HG02943 (cell line): ENCODE results near the gene MX1.

Experiments used
- ATAC-seq: cut with Tn5 transposase; IDR thresholded peaks from one replicate; pipeline ENCODE4 v1.9.1; 2021; ENCODE audit warnings: mild to moderate bottlenecking, low read depth, moderate library complexity; ENCODE audit not compliant: unreplicated experiment

The MX1 gene

DNA sequence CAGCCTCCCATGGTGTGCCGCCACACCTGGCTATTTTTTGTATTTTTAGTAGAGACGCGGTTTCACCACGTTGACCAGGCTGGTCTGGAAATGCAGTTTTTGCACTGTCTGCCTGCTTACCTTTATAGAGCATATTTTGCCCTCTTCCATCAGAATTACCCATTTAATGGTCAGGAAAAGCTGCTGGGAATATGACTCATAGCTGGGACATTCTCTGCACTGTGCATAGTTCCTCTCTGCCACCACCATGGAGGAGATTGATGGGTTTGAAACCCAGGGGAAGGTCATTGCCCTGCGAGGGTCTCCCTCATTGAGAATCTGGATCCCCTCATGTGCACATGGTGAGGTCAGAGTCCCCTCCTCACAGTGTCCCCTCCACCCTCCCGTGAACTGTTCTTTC lies 32.1 kb downstream of the MX1 start:
- ATAC-seq = no peak

DNA sequence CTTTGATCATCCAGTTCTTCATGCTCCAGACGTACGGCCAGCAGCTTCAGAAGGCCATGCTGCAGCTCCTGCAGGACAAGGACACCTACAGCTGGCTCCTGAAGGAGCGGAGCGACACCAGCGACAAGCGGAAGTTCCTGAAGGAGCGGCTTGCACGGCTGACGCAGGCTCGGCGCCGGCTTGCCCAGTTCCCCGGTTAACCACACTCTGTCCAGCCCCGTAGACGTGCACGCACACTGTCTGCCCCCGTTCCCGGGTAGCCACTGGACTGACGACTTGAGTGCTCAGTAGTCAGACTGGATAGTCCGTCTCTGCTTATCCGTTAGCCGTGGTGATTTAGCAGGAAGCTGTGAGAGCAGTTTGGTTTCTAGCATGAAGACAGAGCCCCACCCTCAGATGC lies 32.5 kb downstream of the MX1 start:
- no peak for ATAC-seq

DNA sequence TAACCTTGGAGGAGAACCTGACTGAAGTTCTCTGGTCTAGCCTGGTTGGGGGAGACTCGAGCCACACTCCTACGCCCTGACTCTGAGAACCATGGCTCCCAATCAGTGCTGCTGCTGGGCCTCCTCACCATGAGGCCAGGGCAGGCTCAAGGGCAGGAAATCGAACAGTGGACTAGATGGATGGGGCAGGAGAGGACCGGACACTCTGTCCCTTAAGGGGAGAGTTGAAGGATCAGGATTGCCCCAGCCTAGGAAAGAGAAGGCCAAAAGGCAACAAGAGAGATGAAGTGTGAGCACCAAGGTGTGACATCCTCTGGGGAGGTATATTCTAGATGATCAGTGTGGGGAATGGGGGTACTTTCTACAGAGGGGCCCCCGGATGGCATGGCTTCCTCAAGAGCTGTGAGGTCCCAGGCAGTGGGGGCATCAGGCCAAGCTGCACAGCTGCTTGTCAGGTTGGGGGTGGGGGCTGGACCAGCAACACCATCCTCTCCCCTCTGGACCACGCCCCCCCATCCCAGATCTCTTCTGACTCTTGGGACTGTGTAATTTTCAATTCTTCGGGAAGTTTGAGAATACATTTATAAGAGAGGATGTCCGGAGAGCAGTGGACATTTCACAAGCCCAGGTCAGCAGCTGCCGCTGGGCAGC lies 34.0 kb downstream of the MX1 start:
- no peak for ATAC-seq

DNA sequence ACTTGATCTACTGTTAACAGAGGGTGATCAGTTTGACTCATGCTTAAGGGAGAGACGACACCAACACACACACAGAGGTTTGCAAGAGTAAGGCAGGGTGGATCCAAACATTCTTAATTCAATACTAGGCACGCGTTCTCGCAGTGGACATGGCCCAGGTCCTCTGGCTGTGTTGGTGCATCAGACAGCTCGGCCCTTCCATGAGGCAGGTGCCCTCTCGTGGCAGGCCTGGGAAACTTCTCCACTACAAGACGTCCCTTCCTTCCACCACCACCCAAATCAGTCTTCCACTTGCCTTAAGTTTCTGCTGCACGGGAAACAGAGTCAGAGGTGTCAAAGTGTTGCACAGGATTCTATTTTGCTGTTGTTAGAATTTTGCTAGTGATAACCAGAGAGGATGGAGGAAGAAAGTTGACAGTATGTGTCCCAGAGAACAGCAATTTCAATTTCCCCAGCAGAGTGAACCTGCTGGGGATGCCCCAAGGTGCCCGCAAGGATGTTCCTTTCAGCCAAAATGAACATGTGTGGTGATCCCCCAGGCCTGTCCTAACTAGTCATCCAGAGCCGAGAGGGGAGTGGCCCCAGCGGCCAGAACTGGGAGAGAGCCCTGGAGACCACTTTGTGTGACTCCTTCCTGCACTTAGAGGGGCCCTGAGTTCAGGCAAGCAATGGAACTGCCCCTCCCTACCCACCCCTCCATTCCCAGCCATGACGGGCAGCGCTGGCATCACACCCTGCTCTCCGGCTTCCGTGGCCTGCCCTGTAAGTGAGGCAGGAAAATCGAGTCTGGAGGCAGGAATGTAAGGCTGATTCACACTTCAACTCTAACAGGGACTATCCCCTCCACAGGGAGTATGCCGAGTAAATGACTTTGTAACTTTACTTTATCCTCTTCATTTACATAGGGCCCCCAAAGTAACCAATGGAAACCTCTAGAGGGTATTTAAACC lies 34.8 kb downstream of the MX1 start:
- no peak for ATAC-seq

DNA sequence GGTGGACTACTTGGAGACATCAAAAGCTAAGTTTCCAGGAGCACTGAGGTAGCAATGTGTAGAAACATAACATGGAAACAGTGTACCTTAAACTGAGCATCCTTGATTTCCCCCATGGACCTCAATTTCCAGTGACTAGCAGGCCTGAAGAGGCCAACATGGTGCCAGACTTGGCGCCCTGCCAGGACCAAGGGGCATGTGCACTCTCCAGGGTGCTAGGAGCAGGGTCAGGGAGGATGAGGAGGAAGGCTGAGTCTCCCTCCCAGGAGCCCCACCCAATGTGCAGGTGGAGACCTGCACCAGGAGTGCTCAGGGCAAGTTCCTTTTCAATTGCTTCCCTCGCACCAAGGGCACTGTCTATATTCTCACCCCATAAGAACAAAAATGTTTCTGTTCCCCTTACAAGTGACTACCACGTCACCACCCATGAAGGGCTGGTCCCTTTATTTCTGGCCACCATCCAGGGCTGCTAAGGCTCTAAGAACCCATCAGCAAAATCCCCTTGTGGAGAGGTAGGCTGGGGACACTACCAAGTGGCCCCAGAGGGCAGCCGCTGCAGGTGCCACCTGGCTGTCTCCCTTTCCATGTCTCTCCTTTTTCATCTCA lies 39.2 kb downstream of the MX1 start:
- ATAC-seq = no peak

DNA sequence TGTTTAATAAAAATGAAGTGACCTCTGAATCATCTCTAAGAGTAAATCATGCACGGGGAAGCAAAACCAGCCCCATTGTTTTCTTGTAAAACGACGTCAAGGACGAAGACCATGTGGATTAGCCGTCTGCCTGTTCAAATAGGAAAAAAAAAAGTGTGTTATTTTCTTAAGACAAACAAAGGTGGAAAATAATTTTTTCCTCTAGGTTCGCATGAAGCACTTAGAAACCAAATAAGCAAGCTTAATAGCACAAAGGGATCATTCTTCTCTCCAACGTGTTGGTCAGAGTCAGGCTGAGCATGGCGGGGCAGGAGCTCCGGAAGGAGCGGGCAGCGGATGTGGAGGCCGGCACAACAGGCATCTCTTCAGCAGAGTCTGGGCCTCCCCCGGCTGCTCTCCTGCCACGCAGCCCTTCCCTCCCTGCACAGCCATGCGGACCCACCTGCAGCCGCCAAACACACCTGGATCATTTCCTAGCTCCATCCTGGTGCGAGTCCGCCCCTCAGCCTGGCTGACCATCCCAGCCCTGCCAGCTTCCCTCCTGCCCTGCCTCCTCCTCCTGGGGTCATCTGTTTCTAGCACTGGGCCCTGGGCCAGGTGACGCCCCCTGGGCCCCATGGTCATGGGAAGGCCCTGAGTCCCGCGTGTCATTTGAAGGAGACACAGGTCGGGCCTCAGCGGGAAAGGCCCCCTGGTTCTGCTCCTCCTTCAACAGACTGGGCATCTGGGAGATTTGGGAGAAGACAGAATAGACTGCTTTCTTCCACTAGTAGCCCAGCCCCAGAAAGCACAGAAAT lies 40.2 kb downstream of the MX1 start:
- no peak for ATAC-seq

DNA sequence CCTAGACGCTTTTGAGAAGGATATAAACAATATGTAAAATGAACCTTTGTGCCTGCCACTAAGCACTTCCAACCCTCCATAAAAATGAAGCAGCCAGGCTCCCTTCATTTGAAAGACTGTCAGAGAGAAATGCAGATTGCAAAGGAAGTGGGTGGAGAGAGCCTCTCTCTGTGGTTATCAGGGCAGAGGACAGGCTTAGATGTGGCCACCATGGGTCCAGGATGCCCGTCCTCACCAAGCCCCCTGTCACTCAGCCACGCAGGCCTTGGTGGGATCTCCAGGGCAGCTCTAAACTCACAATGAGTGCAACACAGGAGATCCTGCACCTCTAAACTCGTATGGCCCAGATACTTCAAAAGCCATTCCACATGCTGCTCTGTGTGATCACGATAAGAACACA lies 44.0 kb downstream of the MX1 start:
- no peak for ATAC-seq

DNA sequence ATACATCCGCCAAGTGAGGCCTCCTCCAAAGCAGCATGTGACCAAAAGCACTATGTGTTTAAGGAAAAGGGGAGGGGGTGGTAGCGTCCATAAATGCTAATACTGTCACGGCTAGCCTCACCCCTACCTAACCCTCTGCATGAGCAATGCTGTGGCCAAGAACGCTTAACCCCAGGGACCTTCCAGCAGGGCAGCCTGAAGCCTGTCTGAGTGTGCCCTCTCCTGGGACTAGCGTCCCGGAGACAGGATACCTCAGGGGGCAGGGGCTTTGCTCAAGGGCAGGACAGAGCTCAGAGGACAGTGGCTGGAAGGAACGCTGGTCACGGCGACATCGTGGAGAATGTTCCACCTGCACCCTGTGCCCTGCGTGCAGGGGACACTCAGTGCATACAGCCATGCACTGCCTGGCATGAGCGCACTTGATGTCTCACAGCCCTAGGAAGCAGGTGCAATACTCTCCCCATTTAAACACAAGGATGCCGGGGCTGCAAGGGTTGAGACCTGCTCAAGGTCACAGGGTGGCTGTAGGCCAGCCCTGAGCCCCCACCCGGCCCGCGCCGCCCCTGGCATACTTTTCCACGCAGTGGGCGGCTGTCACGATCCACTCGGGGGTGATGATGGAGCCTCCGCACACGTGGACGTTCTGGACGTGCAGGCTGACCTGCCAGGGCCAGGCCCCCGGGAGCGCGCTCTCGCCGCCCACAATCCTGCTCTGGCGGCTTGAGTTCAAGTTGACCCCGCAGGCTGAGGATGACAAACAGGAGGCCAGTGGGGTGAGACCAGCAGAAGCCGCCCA lies 46.9 kb downstream of the MX1 start:
- ATAC-seq = no peak

DNA sequence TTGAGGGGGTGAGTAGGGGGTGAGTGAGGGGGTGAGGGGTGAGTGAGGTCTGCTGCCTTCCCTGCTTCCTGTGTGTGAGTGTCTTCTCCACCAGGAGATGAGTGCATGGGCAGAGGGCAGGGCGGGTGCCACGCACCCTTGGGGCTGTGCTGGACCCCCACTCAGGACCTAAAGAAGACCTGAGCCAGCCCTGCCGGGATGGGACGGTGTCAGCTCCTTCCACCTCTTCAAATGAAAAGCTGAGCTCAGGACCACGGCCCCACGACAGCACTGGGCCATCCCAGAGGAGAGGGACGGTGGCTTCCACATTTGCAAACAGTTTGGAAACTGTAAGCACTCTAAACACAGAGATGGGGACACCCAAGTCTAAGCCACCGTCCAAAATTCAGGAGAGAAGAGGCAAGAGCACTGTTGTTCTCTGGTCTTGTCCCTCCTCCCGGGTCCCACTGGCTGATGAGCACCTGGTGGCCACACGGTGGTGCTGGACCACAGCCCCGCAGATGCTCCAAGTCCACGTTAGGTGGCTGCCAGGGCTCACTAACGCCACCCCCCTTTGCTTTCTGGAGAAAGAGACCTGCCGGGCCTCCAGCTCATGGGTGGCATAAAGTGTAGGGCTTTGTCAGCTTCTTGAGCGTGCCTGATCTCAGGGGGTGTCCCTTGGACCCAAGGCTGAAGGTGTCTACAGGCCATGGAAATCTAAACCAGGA lies 49.8 kb downstream of the MX1 start:
- ATAC-seq = no peak

DNA sequence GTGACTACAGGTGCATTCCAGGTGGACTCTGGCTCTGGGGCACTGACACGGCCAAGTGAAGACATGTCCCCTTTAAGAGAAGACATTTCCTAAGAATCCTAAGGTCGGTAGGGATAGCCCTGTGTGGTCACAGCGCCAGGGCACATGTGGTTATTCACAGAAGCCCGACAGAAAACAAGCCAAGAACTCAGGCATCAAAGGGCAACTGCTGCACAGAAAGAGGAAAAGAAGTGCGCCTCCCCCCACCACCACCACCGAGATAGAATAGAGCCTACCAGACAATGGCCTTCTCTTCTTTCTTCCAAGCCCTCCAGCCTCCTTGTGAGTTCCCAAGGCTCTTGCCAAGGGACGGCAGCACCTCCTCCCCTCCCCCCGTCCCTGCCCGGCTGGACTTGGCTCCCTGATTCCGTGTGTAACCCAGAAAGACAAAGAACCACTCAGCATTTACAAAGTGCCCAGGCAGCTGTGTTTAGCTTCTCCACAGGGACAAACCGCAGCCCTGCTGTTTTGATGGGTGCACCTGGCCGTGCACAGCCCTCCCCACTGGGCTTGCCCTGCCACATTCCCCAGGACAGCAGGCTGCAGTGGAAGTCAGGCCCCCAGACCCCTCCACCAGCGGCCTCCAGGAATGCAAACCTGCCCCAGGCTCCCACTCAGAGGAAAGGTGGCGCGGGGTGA lies 51.7 kb downstream of the MX1 start:
- ATAC-seq = no peak

DNA sequence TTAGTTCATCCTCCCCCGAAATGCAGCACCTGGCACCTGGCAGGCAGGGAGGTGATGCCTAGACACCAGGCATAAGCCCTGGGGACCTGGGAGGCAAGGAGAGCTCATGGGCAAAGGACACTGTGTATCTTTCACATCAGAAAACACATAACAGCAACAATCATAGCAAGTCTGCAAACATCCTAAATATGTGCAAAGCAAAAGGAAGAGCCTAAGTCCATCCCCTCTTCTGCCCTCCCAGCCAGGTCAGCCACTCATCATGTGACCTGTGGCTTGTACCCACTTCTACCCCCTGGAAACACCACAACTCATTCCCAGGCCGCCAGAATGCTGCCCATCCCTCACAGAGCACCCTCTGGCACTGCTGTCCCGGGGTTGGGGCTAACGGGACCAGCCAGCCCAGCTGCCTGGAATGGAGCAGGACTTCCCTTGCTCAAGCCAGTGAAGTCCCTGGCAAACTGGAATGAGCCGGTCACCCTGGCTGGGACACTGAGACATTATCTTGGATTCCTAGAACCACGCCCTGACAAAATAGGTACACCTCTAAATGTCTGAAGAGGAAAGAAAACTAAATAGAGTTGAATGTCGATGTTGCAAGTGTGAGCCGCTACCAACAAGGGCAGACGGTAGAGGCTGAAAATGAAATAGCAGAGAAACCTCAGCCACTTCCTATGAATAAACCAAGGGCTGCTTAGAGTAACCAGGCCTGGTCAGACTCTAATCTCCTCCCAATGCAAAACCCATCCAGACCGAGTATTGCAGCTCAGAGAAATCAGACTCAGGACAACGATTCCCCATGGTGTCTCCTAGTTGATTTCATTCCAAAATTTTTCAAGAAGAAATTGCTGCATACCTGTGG lies 52.5 kb downstream of the MX1 start:
- no peak for ATAC-seq

DNA sequence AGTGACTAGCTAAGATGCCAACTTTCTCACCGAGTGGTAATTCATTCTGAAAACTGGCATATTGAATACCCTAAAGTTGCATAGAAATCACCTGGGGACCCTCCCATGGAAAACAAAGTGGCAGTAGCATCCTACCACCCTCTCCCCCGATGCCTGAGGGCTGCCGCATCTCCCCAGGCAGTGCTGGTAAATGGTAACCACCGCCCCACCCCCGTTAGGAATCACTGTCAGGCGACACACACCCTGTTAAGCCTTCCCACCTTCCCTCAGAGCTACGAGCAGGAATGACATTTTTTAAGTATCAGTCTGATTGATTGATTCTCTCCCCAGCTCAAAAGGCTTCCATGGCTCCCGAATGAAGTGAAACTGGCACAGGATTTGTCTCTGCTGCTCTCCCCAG lies 53.6 kb downstream of the MX1 start:
- no peak for ATAC-seq

DNA sequence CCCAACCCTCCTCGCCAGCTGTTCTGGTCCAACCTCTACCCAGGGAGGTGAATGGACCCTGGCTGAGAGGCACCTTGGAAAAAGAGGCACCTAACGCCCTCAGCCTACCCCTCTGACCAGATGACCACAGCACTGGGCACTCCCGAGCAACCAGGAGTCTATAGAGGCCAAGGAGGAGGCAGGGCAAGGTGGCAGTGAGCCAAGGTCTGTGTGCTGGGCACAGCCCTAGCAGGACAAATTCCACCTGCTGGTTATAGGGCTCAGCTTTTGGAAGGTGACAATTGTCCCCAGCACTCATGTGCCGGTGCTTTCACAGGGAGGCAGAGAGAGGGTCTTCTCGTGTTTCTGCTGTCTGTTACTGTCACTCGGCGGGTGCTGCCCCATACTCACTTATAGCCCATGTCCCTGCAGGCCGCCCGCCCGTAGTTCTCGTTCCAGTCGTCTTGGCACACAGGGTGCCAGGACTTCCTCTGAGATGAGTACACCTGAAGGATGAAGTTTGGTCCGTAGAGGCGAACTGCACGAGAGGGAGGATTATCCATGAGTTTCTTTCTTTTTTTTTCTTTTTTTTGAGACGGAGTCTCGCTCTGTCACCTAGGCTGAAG lies 54.1 kb downstream of the MX1 start:
- ATAC-seq = no peak

DNA sequence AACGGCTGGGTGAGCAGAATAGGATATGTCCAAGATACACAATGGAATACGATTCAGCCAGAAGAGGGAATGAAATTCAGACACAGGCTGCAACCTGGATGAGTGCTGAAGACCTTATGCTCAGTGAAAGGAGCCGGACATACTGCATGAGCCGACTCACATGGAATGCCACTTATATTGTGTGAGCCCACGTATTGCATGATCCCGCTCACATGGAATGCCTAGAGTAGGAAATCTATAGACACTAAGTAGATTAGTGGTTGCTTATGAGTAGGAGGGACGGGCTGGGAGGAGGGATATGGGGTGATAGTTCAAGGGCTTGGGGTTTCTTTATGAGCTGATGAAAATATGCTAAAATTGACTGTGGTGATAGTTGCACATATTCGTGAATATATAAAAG lies 55.2 kb downstream of the MX1 start:
- ATAC-seq = no peak

DNA sequence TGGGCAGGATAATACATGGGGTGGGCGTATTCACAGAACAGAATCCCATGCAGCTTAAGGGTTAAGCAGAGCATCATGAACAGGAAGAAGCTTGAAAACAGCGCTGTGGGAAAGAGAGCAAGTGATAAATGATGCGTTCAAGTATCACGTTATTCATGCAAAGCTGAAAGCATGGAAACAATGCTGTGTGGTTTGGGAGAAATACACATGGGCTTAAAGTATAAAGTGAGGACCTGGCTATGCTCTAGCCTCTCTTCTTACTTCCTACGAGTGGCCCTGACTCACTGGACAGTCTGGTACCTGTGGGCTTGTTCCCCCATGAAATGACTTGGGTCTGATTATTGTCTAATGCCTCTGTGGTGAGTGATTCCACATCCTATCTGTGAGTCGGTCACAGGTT lies 56.3 kb downstream of the MX1 start:
- no peak for ATAC-seq

DNA sequence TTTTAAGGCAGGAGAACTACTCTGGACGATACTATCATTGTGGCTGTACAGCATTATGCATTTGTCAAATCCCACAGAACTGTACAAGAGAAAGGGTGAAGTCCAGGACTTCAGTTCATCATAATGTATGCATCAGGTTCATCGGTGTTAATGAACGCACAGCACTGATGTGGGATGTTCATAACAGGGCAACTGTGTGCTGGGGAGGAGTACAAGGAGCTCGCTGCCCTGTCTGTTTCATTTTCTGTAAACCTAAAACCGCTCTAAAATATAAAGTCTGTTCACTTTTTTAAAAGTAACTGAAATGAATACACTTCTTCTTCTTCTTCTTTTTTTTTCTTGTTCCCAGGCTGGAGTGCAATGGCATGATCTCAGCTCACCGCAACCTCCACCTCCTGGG lies 56.9 kb downstream of the MX1 start:
- no peak for ATAC-seq

DNA sequence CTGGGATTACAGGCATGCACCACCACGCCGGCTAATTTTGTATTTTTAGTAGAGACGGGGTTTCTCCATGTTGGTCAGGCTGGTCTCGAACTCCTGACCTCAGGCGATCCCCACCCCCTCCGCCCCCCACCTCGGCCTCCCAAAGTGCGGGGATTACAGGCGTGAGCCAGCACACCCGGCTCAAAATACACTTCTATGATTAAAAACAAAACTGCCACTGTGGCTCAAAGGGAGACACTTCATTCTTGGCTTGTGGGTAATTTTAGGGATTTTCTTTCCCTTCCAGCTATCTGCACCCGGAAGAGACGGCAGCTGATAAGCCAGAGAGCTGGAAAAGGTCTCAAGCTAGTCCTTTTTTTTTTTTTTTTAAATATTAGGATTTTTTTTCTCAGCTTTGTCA lies 57.4 kb downstream of the MX1 start:
- ATAC-seq = no peak

DNA sequence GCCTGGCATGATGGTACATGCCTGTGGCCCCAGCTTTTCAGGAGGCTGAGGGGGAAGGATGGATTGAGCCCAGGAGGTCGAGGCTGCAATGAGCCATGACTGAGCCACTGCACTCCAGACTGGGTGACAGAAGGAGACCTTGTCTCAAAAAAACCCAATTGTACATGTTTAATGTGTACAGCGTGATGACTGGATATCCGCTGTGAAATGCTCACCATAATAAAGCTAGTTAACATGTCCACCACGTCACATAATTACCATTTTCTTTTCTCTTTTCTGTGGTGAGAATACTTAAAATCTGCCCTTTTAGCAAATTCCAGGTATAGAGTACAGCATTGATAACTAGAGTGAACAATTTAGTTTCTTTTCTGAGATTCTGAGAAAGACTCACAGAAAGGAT lies 57.9 kb downstream of the MX1 start:
- ATAC-seq = no peak
